Esophagus squamous epithelium (tissue), 5 donors: Measurements from ENCODE around the gene SPDEF. TPM values are rescaled to one million over a fixed set of nuclear protein-coding genes. Genes with fewer than 3 reads are reported as not detected.

Experiments
- DNase-seq: peaks from one replicate; lab custom pipeline; 2025; lab: John Stamatoyannopoulos, UW
- H3K27ac ChIP-seq, 4 donors: fragments of 200-600 bp; sonication (generic); one replicate each; pipeline ENCODE4 v1.5.1; 2016 to 2019; ENCODE audit warnings: mild to moderate bottlenecking in 1 of 4
- H3K27me3 ChIP-seq, 4 donors: fragments of 200-600 bp; sonication (generic); 1 replicate in 3 of 4; 2 replicates in 1 of 4; pipeline versions ENCODE4 v1.5.1 to v1.6.0; 2017 to 2021; ENCODE audit warnings: antibody characterized with exemption in 1 of 4
- H3K36me3 ChIP-seq, 3 donors: fragments of 200-600 bp; sonication (generic); one replicate each; pipeline ENCODE4 v1.5.1; 2016 to 2019
- H3K4me1 ChIP-seq, 3 donors: fragments of 200-600 bp; sonication (generic); one replicate each; pipeline ENCODE4 v1.5.1; 2017 to 2019
- H3K4me3 ChIP-seq, 4 donors: fragments of 200-600 bp; sonication (generic); 1 replicate in 3 of 4; 2 replicates in 1 of 4; pipeline ENCODE4 v1.5.1; 2016 to 2019; ENCODE audit warnings: mild to moderate bottlenecking in 2 of 4, moderate library complexity in 1 of 4
- H3K9me3 ChIP-seq, 3 donors: fragments of 200-600 bp; sonication (generic); one replicate each; pipeline ENCODE4 v1.5.1; 2016 to 2019
- CTCF ChIP-seq, 6 experiments: fragments of 450-650 bp in 4 of 6; fragments of 200-600 bp in 2 of 6; sonication (generic) in 2 of 6; IDR thresholded peaks; one replicate each; pipeline ENCODE4 v1.5.1; 2016 to 2019; ENCODE audit warnings: antibody characterized with exemption in 6 of 6, mild to moderate bottlenecking in 4 of 6, moderate library complexity in 4 of 6
- POLR2A ChIP-seq, 4 donors: fragments of 450-650 bp; IDR thresholded peaks; one replicate each; pipeline ENCODE4 v1.6.1; 2017; ENCODE audit warnings: antibody characterized with exemption in 4 of 4, mild to moderate bottlenecking in 4 of 4, moderate library complexity in 3 of 4
- WGBS, 2 donors: methylation state at CpG; one replicate each; pipeline ENCODE4 v1.1.5; 2018; 5-methylcytosine and 5-hydroxymethylcytosine counted together
- intact Hi-C: fragments of 100-400 bp; cut with DNase I; formaldehyde crosslinking; loops from one replicate; pipeline ENCODE4 v1.15.0; 2022
- total RNA-seq, 4 donors: library from RNA; depleted of rRNA; stranded (reverse); fragments of >200 nt; gene quantifications; one replicate each; pipeline ENCODE4 v1.1.0, GENCODE V29; 2016
- donor health status: DM: yes; HTN: yes; CAD: no.

The SPDEF gene
- total RNA-seq, 4 donors from 2014 or later, result 0.79 TPM; not detected in 3

DNA sequence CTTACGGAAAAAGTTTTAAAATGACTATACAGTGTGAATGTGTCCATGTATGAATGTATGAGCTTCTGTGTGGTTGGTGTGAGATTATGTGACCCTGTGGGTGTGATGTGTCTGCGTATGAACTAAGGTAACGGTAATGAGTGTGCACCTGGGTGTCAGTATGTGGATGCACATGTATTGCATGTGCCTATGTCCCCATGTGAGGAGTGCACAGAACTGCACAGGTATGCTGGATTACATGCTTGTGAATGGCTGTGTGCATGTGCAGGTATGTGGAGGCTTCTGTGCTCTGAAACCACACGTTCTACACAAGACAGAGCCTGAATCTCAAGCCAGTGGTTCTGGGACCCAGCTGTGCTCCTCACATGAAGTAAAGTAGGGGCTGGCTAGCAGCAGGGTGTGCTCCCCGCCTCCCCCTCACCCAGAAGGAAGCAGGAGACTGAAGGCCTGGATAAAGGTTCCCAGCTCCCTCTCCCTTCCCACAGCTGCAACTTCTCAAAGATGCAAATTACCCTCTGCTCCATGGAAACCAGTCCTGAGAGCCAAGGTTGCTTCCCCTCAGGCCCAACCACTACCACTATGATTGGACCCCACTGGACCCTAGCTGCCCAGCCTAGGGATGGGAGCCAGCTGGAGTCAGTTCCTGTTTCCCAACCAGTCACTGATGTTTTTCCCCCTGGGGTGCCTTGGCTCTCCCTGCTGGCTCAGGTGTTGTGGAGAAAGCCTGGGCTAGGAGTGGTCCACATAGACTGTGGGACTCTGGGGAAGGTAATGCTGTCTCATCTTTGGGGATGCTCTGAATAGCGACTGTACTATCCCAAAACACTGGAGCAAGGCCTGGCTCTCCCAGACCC lies 24.8 kb upstream of the SPDEF start:
- TF ChIP-seq POLR2A (IDR thresholded peaks at IDR 0.05) (no peak), CTCF (IDR thresholded peaks at IDR 0.05) (no peak)
- Histone ChIP-seq H3K4me3 (no peak overlapping the region), H3K36me3 (no peaks in the 10 kb centered on the region), H3K4me1 (peaks cover 0 to 13% (median 5%) of the 10 kb centered on the region in 3 donors), H3K9me3 (no peaks in the 10 kb centered on the region), H3K27me3 (no peaks in the 10 kb centered on the region), H3K27ac (no peak overlapping the region)
- intact Hi-C loops, result no loop called here
- WGBS, 2 donors, result 82 to 84% methylated on average over 5 of the region's 6 CpGs
- DNase-seq, result no peak

DNA sequence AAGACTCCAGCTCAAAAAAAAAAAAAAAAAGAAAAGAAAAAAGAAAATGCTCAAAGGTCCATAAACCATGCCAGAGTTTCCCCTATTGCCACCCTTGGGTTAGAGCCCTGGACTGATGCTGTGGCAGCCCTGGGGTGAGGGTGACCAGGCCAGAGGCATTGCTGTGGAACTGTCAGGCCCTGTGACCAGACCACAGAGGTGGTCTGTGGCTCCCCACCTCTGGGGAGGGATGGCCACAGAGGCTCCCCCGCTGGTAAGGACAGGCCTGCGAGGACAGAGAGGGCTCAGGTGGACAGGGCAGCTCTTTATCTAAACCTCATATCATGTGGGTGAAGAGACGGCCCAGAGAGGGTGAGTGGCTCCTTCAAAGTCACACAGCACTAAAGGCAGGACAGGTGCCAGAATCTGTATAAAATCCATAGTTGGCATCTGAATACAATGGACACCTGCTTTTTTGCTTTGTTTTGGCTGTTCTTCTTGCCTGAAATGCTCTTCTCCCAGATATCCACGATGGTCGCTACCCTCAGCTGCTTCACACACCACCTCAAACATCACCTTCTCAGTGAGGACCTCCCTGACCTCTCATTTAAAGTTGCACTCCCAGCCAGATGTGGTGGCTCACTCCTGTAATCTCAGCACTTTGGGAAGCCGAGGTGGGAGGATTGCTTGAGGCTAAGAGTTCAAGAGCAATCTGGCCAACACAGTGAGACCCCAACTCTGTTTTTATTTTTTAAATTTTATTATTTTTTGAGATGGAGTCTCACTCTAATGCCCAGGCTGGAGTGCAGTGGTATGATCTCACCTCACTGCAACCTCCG lies 22.5 kb upstream of the SPDEF start:
- H3K27me3 ChIP-seq, result no peaks in the 10 kb centered on the region
- H3K4me3 ChIP-seq, result no peak overlapping the region
- intact Hi-C loops, result no loop called here
- 85 to 87% methylated on average over 5 of the region's 7 CpGs for WGBS, 2 donors
- H3K36me3 ChIP-seq, result no peaks in the 10 kb centered on the region
- TF ChIP-seq CTCF (IDR thresholded peaks at IDR 0.05) (no peak), POLR2A (IDR thresholded peaks at IDR 0.05) (no peak)
- no peaks in the 10 kb centered on the region for H3K4me1 ChIP-seq
- no peak for DNase-seq
- no peak overlapping the region for H3K27ac ChIP-seq
- H3K9me3 ChIP-seq, result no peaks in the 10 kb centered on the region

- intact Hi-C loops, result no loop called here
- no peaks in the 10 kb centered on the region for H3K9me3 ChIP-seq
- 77 to 83% methylated on average over 9 to 18 of the region's 18 CpGs for WGBS, 2 donors
Measured at GRCh38 chr6:34576286-34576955, 20.3 kb upstream of the SPDEF start.

DNA sequence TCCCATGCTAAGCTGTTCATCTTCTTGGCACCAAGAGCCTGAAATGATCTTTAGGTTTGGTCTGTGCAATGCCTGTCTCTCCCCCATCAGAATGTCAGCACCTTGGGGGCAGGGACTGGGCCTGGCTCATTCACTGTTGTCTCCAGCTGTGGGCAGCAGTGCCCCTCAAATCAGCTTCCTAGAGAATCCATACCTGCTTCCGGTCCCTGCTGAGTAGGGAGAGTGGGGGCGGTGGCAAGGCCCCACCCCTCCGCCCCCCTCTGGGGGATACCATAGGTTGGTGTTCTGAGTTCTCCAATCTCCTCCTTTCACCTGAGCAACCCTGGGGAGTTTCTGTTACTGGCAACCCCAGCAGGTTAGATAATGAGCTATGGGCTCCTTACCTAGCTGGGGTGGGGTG lies 19.2 kb upstream of the SPDEF start:
- DNase-seq, result no peak
- intact Hi-C loops, result no loop called here
- Histone ChIP-seq H3K27ac (no peak overlapping the region), H3K9me3 (no peaks in the 10 kb centered on the region), H3K4me3 (no peak overlapping the region), H3K4me1 (no peaks in the 10 kb centered on the region), H3K36me3 (no peaks in the 10 kb centered on the region), H3K27me3 (peaks cover 0 to 14% (median 0%) of the 10 kb centered on the region in 4 donors)
- no CpG with 5 or more reads among the region's 3 CpGs for WGBS, 2 donors
- TF ChIP-seq POLR2A (IDR thresholded peaks at IDR 0.05) (no peak), CTCF (IDR thresholded peaks at IDR 0.05) (no peak)

More at GRCh38 chr6:34576286-34576955, 20.3 kb upstream of the SPDEF start:
- Histone ChIP-seq H3K36me3 (no peaks in the 10 kb centered on the region), H3K4me1 (no peaks in the 10 kb centered on the region), H3K27me3 (peaks cover 0 to 8% (median 0%) of the 10 kb centered on the region in 4 donors), H3K27ac (no peak overlapping the region), H3K4me3 (no peak overlapping the region)
- no peak for DNase-seq
- TF ChIP-seq CTCF (IDR thresholded peaks at IDR 0.05), result no peak
- no peak for TF ChIP-seq POLR2A (IDR thresholded peaks at IDR 0.05)
